ENCODE measurements around the gene BTBD3. TPM values are rescaled to one million over a fixed set of nuclear protein-coding genes. Genes with fewer than 3 reads are reported as not detected.

The BTBD3 gene
- total RNA-seq, 1 donor = 74.3 TPM

- no peak for DNase-seq (ENCODE audit: low read depth)
- no peak for TF ChIP-seq CTCF (IDR thresholded peaks at IDR 0.05; ENCODE audit: insufficient read depth, low read depth, low read length)
- H3K4me3 ChIP-seq (ENCODE audit: low read depth, low read length) = no peak overlapping the region
Measured at GRCh38 chr20:11922561-11922960, 4.9 kb downstream of the BTBD3 start.

- DNase-seq (ENCODE audit: low read depth) = no peak
- TF ChIP-seq CTCF (IDR thresholded peaks at IDR 0.05; ENCODE audit: insufficient read depth, low read depth, low read length) = no peak
Measured at GRCh38 chr20:11924923-11925322, 7.2 kb downstream of the BTBD3 start.

GRCh38 chr20:11926292-11926998 lies 8.8 kb downstream of the BTBD3 start:
- TF ChIP-seq CTCF (IDR thresholded peaks at IDR 0.05; ENCODE audit: insufficient read depth, low read depth, low read length) = no peak
- no peak overlapping the region for H3K4me3 ChIP-seq (ENCODE audit: low read depth, low read length)
- DNase-seq (ENCODE audit: low read depth) = no peak

More at GRCh38 chr20:11924923-11925322, 7.2 kb downstream of the BTBD3 start:
- H3K4me3 ChIP-seq (ENCODE audit: low read depth, low read length) = no peak overlapping the region

GRCh38 chr20:11929947-11930346 lies 12.3 kb downstream of the BTBD3 start:
- no peak overlapping the region for H3K4me3 ChIP-seq (ENCODE audit: low read depth, low read length)
- DNase-seq (ENCODE audit: low read depth) = no peak
- TF ChIP-seq CTCF (IDR thresholded peaks at IDR 0.05; ENCODE audit: insufficient read depth, low read depth, low read length) = no peak

- no peak for TF ChIP-seq CTCF (IDR thresholded peaks at IDR 0.05; ENCODE audit: insufficient read depth, low read depth, low read length)
- H3K4me3 ChIP-seq (ENCODE audit: low read depth, low read length) = no peak overlapping the region
- no peak for DNase-seq (ENCODE audit: low read depth)
Measured at GRCh38 chr20:11935212-11936154, 17.8 kb downstream of the BTBD3 start.

- DNase-seq (ENCODE audit: low read depth) = no peak
- no peak overlapping the region for H3K4me3 ChIP-seq (ENCODE audit: low read depth, low read length)
- no peak for TF ChIP-seq CTCF (IDR thresholded peaks at IDR 0.05; ENCODE audit: insufficient read depth, low read depth, low read length)
Measured at GRCh38 chr20:11936157-11936556, 18.5 kb downstream of the BTBD3 start.
